ENCODE measurements around the gene GNG13. TPM values are rescaled to one million over a fixed set of nuclear protein-coding genes. Genes with fewer than 3 reads are reported as not detected.

Gene GNG13
- total RNA-seq, 1 donor from 2014 or later, result not detected

- Mint-ChIP-seq H3K9me3 (ENCODE audit: unreplicated experiment) (no peaks in the 10 kb centered on the region), H3K27ac (ENCODE audit: unreplicated experiment) (no peak overlapping the region), H3K4me1 (ENCODE audit: low read depth, unreplicated experiment) (no peaks in the 10 kb centered on the region), H3K36me3 (ENCODE audit: low read depth, unreplicated experiment) (peaks cover 4% of the 10 kb centered on the region), H3K4me3 (ENCODE audit: unreplicated experiment) (no peak overlapping the region), H3K27me3 (ENCODE audit: low read depth, unreplicated experiment) (no peaks in the 10 kb centered on the region)
- Histone ChIP-seq H3K4me2 (ENCODE audit: low read length) (no peak overlapping the region), H3K27me3 (ENCODE audit: insufficient read depth, low read length) (peaks cover 19% of the 10 kb centered on the region), H3K27ac (ENCODE audit: low read depth, low read length) (no peak overlapping the region), H2AFZ (ENCODE audit: low read depth, low read length) (no peak overlapping the region), H3K4me1 (ENCODE audit: insufficient read depth, low read length) (no peaks in the 10 kb centered on the region), H3K9me3 (ENCODE audit: insufficient read depth, low read depth, low read length) (no peaks in the 10 kb centered on the region), H3K4me3 (ENCODE audit: insufficient read depth, low read depth, low read length) (no peak overlapping the region), H3K9ac (ENCODE audit: low read length) (no peak overlapping the region), H3K36me3 (ENCODE audit: insufficient read depth, low read length) (no peaks in the 10 kb centered on the region), H4K20me1 (ENCODE audit: insufficient read depth, low read length) (peaks cover 6% of the 10 kb centered on the region), H3K79me2 (ENCODE audit: insufficient read depth, low read length) (no peaks in the 10 kb centered on the region)
- TF ChIP-seq EZH2 (IDR thresholded peaks at IDR 0.05; ENCODE audit: insufficient read depth, low read length), result peak; percentile 25
- no peak for TF ChIP-seq CTCF (IDR thresholded peaks at IDR 0.05; ENCODE audit: insufficient read depth, low read depth, low read length)
- DNase-seq (ENCODE audit: low read depth) (no peak), FAIRE-seq (no peak)
These were observed 439 bp upstream of the GNG13 start for GRCh38 chr16:800834-801511.

- no peak overlapping the region for H3K9ac ChIP-seq (ENCODE audit: low read length)
- H2AFZ ChIP-seq (ENCODE audit: low read depth, low read length), result no peak overlapping the region
- peaks cover 4% of the 10 kb centered on the region for H3K36me3 Mint-ChIP-seq (ENCODE audit: low read depth, unreplicated experiment)
- H4K20me1 ChIP-seq (ENCODE audit: insufficient read depth, low read length), result peaks cover 6% of the 10 kb centered on the region
- H3K4me3 Mint-ChIP-seq (ENCODE audit: unreplicated experiment), result no peak overlapping the region
- no peaks in the 10 kb centered on the region for H3K79me2 ChIP-seq (ENCODE audit: insufficient read depth, low read length)
- FAIRE-seq (no peak), DNase-seq (ENCODE audit: low read depth) (no peak)
- no peaks in the 10 kb centered on the region for H3K27me3 Mint-ChIP-seq (ENCODE audit: low read depth, unreplicated experiment)
- H3K4me3 ChIP-seq (ENCODE audit: insufficient read depth, low read depth, low read length), result no peak overlapping the region
- no peaks in the 10 kb centered on the region for H3K9me3 ChIP-seq (ENCODE audit: insufficient read depth, low read depth, low read length)
- H3K27ac ChIP-seq (ENCODE audit: low read depth, low read length), result no peak overlapping the region
- H3K27me3 ChIP-seq (ENCODE audit: insufficient read depth, low read length), result peaks cover 19% of the 10 kb centered on the region
- H3K27ac Mint-ChIP-seq (ENCODE audit: unreplicated experiment), result no peak overlapping the region
- H3K9me3 Mint-ChIP-seq (ENCODE audit: unreplicated experiment), result no peaks in the 10 kb centered on the region
- no peaks in the 10 kb centered on the region for H3K36me3 ChIP-seq (ENCODE audit: insufficient read depth, low read length)
- H3K4me2 ChIP-seq (ENCODE audit: low read length), result no peak overlapping the region
- H3K4me1 ChIP-seq (ENCODE audit: insufficient read depth, low read length), result no peaks in the 10 kb centered on the region
- TF ChIP-seq EZH2 (IDR thresholded peaks at IDR 0.05; ENCODE audit: insufficient read depth, low read length) (no peak), CTCF (IDR thresholded peaks at IDR 0.05; ENCODE audit: insufficient read depth, low read depth, low read length) (no peak)
- no peaks in the 10 kb centered on the region for H3K4me1 Mint-ChIP-seq (ENCODE audit: low read depth, unreplicated experiment)
These were observed 1.2 kb downstream of the GNG13 start for GRCh38 chr16:799111-799947.

All from astrocyte (in vitro differentiated cells and primary cell).